Thyroid gland (tissue), 4 donors: ENCODE measurements around the gene ETV3.

Source experiments
- CTCF ChIP-seq, 6 experiments: fragments of 200-600 bp in 3 of 6; fragments of 450-650 bp in 3 of 6; sonication (generic) in 3 of 6; IDR thresholded peaks; one replicate each; pipeline ENCODE4 v1.5.1; 2016 to 2019; ENCODE audit warnings: antibody characterized with exemption in 6 of 6, mild to moderate bottlenecking in 2 of 6, inconsistent platforms in 1 of 6, moderate library complexity in 1 of 6
- POLR2A ChIP-seq, 2 donors: fragments of 450-650 bp; IDR thresholded peaks; one replicate each; pipeline ENCODE4 v1.6.1; 2017; ENCODE audit warnings: antibody characterized with exemption in 2 of 2, mild to moderate bottlenecking in 2 of 2, moderate library complexity in 1 of 2

GRCh38 chr1:157104598-157105293 is 33.4 kb downstream of the ETV3 start:
- TF ChIP-seq CTCF (IDR thresholded peaks at IDR 0.05): no peak
- no peak for TF ChIP-seq POLR2A (IDR thresholded peaks at IDR 0.05)
